ENCODE measurements around the gene OSBP2. TPM values are rescaled to one million over a fixed set of nuclear protein-coding genes. Genes with fewer than 3 reads are reported as not detected.
A peak's percentile ranks its signal among the peaks of the same experiment; 100 is the strongest.

The OSBP2 gene
- total RNA-seq, 2 donors from 2014 or later: 3.1 to 16.7 TPM

DNA sequence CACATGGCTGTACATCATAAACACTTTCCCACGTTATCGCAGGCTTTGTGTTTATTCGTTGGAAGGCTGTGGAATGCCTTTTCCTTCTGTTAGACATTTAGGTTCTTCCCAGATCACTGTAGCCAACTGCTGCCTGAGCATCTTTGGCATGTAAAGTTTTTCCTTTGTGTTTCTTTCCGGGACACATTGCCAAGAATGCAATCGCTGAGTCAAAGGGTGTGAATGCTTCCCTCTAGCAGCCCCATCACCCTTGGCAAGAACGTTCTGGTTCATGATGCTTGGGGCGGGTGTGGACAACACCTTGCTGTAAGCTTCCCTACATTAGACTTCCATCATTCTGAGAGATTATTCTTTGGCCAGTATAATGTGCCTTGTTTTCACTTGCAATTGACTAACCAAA, 136.2 kb downstream of the OSBP2 start:
- H3K4me3 Mint-ChIP-seq: no peak overlapping the region
- H3K27me3 Mint-ChIP-seq: peaks cover 4% of the 10 kb centered on the region
- H3K4me1 Mint-ChIP-seq: no peaks in the 10 kb centered on the region
- H3K36me3 Mint-ChIP-seq (ENCODE audit: low read depth): no peaks in the 10 kb centered on the region
- no peak for ATAC-seq (replicated peaks)
- H3K9me3 Mint-ChIP-seq: no peaks in the 10 kb centered on the region
- H3K27ac Mint-ChIP-seq: no peak overlapping the region

DNA sequence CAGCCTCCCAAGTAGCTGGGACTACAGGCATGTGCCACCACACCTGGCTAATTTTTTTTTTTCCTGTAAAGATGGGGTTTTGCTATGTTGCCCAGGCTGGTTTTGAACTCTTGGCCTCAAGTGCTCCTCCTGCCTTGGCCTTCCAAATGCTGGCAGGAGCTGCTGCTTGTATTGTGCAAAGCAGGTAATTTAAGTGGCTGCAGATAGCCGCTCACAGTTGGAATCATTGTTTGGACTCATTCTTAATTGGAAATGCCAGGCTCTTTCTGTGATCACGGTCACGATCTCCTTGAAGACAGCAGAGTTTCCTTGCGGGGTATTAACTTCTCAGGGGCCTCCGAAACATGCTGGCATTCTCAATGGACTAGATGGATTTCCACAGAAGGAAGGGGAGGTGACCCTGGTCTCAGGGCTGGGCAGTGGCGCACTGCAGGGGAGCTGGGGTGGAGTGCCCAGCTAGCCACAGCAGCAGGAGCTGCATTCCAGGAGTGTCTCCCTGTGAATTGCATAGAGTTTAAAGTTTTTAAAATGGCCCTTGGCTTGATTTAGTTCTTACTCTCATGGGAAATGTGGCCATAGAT, 137.8 kb downstream of the OSBP2 start:
- no peak for ATAC-seq (replicated peaks)
- Mint-ChIP-seq H3K27me3 (peaks cover 10% of the 10 kb centered on the region), H3K27ac (no peak overlapping the region), H3K4me1 (no peaks in the 10 kb centered on the region), H3K4me3 (no peak overlapping the region), H3K9me3 (no peaks in the 10 kb centered on the region), H3K36me3 (ENCODE audit: low read depth) (no peaks in the 10 kb centered on the region)

DNA sequence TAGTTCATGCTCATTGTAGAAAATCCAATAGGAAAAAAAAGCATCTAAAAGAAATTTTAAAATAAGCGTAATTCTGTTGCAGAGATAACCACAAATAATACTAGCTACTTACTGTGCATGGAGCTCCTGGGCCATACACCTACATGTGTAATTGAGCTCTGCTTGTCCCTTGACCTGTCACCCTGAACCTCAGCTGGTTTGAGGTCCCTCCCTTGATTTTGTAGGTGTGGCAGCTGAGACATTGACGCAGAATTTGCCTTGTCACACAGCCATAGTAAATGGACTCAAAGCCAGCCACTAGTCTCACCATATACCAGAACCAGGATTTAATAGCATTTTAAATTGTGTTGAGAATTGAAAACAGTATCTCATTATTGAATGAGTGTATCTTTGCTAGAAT, 138.6 kb downstream of the OSBP2 start:
- Mint-ChIP-seq H3K27ac (no peak overlapping the region), H3K9me3 (no peaks in the 10 kb centered on the region), H3K4me3 (no peak overlapping the region), H3K36me3 (ENCODE audit: low read depth) (no peaks in the 10 kb centered on the region), H3K4me1 (no peaks in the 10 kb centered on the region), H3K27me3 (peaks cover 10% of the 10 kb centered on the region)
- ATAC-seq (replicated peaks): no peak

DNA sequence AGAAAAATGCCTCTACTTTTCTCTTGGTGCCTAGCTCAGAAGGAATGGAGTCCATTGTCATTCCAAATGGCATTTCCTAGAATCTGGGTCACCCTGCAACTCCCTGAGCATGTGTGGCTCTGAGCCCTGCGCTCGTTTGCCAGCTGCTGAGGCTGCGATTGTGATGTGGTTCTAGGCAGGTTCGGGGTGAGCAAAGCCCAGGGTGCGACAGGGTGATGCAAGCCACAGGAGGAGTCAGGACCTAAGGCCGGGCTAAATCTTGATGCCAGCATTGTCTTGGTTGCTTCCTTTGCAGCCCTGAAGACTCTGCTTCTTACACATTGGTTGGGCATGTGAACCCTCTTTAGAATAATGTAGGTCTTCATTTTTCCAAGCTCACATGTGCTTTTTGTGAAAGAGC, 142.9 kb downstream of the OSBP2 start:
- H3K4me1 Mint-ChIP-seq: no peaks in the 10 kb centered on the region
- no peak overlapping the region for H3K4me3 Mint-ChIP-seq
- peaks cover 10% of the 10 kb centered on the region for H3K27me3 Mint-ChIP-seq
- H3K27ac Mint-ChIP-seq: no peak overlapping the region
- no peaks in the 10 kb centered on the region for H3K36me3 Mint-ChIP-seq (ENCODE audit: low read depth)
- ATAC-seq (replicated peaks): no peak
- H3K9me3 Mint-ChIP-seq: no peaks in the 10 kb centered on the region

DNA sequence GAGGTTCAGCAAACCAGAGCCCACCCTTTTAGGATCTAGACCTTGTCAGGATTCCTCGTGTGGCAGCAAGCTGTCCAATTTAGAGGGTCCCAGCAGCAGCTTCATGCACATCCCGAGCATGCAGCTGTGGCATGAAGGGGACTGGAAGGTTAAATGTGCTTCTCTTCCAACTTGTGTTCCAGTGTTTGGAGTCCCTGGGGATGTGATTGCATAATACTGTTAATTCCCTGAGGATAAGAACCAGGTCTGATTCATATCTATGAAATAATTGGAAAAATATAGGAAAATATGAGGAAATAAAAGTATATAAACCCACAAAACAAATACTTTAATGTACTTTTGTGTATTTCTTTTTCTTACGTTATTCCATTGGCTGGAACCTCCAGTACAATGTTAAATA, 143.4 kb downstream of the OSBP2 start:
- Mint-ChIP-seq H3K27me3 (peaks cover 10% of the 10 kb centered on the region), H3K4me3 (no peak overlapping the region), H3K27ac (no peak overlapping the region), H3K4me1 (no peaks in the 10 kb centered on the region), H3K36me3 (ENCODE audit: low read depth) (no peaks in the 10 kb centered on the region), H3K9me3 (no peaks in the 10 kb centered on the region)
- no peak for ATAC-seq (replicated peaks)

DNA sequence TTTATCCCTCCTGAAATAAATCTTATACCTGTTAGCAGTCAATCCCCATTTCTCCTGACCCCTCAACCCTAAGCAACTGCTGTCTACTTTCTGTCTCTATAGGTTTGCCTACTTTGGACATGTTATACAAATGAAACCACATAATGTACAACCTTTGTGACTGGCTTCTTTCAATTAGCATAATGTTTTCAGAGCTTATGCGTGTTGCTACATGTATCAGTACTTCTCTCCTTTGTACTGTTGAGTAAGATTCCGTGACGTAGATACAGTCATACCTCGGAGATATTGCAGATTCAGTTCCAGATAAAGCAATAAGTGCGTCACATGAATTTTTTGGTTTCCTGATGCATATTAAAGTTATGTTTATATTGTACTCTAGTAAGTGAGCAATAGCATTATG, 146.6 kb downstream of the OSBP2 start:
- peaks cover 4% of the 10 kb centered on the region for H3K27me3 Mint-ChIP-seq
- peak; percentile 59 for ATAC-seq (replicated peaks)
- H3K9me3 Mint-ChIP-seq: no peaks in the 10 kb centered on the region
- H3K27ac Mint-ChIP-seq: no peak overlapping the region
- no peaks in the 10 kb centered on the region for H3K36me3 Mint-ChIP-seq (ENCODE audit: low read depth)
- no peaks in the 10 kb centered on the region for H3K4me1 Mint-ChIP-seq
- no peak overlapping the region for H3K4me3 Mint-ChIP-seq

DNA sequence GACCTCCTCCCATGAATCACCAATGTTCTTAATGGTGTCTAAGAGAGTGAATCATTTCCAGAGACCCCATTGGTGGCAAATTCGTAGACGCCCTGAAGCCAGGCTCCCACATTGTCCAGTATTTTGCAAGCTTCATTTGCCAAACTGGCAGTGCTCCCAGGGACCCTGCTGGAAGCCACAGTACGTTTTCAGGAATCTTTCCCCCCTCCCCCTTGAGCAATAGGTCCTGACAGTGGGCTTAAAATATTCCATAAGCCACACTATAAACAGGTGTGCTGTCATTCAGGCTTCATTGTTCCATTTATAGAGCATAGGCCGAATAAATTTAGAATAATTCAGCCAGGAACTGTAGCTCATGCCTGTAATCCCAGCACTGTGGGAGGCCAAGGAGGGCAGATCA, 148.6 kb downstream of the OSBP2 start:
- no peaks in the 10 kb centered on the region for H3K36me3 Mint-ChIP-seq (ENCODE audit: low read depth)
- no peak for ATAC-seq (replicated peaks)
- H3K27ac Mint-ChIP-seq: no peak overlapping the region
- no peaks in the 10 kb centered on the region for H3K27me3 Mint-ChIP-seq
- no peak overlapping the region for H3K4me3 Mint-ChIP-seq
- no peaks in the 10 kb centered on the region for H3K9me3 Mint-ChIP-seq
- no peaks in the 10 kb centered on the region for H3K4me1 Mint-ChIP-seq

DNA sequence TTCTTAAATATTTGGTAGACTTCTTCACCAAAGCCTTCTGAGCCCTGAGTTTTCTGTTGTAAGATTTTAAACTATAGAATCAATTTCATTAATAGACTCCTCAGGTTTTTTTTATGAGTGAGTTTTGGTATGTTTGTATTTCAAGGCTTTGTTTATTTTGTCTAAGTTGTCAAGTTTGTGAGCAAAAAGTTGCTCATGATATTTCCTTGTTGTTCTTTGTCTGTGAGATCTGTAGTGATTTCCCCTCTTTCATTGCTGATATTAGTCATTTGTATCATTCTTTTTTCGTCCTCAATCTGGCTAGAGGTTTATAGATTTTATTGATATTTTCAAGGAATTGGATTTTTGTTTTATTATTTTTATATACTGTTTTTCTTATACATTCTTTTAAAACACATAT, 152.9 kb downstream of the OSBP2 start:
- no peaks in the 10 kb centered on the region for H3K36me3 Mint-ChIP-seq (ENCODE audit: low read depth)
- no peaks in the 10 kb centered on the region for H3K9me3 Mint-ChIP-seq
- ATAC-seq (replicated peaks): no peak
- peaks cover 3% of the 10 kb centered on the region for H3K27me3 Mint-ChIP-seq
- H3K27ac Mint-ChIP-seq: no peak overlapping the region
- no peaks in the 10 kb centered on the region for H3K4me1 Mint-ChIP-seq
- no peak overlapping the region for H3K4me3 Mint-ChIP-seq

DNA sequence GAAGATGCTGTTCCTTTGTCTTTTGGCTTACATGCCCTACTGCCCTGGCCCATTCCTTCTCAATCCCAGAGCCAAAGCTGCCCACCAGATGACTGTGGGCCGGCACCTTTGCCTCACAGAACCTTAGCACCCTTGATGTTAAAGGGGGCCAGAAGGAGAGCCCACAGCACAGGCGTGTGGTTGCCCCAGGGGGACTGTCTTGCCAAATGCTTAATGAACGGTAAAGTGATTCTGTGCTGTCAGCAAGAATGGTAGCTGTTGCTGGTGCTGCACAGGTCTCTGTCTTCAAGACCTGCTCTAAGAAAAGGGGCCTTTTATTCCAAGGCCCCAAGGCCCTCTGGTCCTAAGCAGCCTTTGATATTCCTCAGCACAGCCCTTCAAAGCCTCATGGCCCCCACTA, 160.6 kb downstream of the OSBP2 start:
- Mint-ChIP-seq H3K27ac (no peak overlapping the region), H3K9me3 (no peaks in the 10 kb centered on the region), H3K4me3 (no peak overlapping the region), H3K27me3 (peaks cover 3% of the 10 kb centered on the region), H3K36me3 (ENCODE audit: low read depth) (no peaks in the 10 kb centered on the region), H3K4me1 (no peaks in the 10 kb centered on the region)
- ATAC-seq (replicated peaks): no peak

DNA sequence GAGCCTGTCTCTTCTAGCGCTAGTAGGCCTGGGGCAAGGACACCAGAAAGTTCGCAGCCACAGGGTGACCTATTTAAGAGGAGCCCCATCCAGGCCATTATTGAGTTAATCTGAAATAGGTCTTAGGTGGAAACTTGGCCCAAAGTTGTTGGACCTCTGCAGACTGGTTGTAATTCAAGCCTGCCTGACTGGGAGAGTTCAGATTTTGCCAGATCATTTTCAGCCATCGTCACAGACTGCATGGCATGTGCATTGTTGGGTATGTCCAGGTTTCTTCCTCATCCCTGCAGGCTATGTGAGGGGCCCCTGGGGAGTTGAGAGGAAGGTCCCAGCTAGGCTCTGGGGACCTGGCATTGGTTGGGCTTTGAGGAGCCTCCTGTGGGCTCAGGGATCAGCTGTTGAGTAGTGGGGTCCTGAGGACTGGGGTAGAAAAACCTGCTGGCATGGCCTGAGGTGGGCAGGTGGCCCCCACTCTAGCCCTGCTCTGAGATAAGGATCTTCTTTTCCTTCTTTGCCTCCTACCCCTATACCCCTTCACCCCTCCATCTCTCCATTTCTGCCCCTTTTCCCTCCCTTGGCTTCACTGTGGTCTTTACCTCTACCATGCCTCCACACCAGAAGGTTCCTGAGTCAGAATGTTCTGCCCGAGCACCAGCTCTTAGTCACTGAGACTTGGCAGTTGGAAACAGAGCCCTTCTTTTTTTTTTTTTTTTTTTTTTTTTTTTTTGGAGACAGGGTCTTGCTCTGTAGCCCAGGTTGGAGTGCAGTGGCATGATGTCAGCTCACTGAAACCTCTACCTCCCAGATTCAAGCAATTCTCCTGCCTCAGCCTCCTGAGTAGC, 161.2 kb downstream of the OSBP2 start:
- Mint-ChIP-seq H3K4me3 (no peak overlapping the region), H3K27me3 (peaks cover 3% of the 10 kb centered on the region), H3K9me3 (no peaks in the 10 kb centered on the region), H3K36me3 (ENCODE audit: low read depth) (no peaks in the 10 kb centered on the region), H3K4me1 (no peaks in the 10 kb centered on the region), H3K27ac (no peak overlapping the region)
- ATAC-seq (replicated peaks): no peak

DNA sequence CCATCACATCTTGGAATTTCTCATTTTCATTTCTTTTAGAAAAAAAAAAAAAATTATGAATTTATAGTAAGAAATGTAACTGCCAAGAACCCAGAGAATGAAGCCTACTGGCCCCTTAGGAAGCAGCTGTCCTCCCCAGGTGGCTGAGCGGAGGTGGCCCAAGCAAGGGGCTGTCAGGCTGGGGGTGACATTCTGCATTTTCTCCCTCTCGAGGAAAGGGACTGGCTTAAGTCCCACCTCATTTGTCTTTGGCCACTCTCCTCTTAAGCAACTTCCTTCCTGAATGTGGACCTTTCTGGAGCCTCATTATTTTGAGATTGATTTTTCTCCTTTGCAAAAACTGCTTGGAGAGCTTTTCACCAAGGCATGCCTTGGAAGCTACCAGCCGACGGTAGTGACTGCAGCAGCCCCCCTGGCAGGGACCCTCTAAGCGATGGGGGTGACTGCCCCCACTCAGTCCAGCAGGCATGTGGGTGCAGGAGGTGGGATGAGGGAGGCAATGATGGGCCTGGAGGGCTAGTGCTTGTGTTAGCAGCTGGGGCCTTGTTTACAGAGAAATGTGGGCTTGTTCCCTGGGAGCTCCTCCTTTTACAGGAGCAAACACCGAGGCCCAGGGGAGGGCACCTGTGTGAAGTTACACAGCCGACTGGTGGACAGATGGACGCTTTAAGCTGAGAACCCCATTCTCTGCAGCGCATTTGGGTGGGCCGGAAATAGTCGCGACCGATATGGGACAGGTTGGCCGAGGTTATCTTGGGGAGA, 162.2 kb downstream of the OSBP2 start:
- H3K36me3 Mint-ChIP-seq (ENCODE audit: low read depth): no peaks in the 10 kb centered on the region
- no peaks in the 10 kb centered on the region for H3K4me1 Mint-ChIP-seq
- ATAC-seq (replicated peaks): no peak
- H3K9me3 Mint-ChIP-seq: no peaks in the 10 kb centered on the region
- H3K27me3 Mint-ChIP-seq: peaks cover 3% of the 10 kb centered on the region
- H3K4me3 Mint-ChIP-seq: no peak overlapping the region
- no peak overlapping the region for H3K27ac Mint-ChIP-seq

DNA sequence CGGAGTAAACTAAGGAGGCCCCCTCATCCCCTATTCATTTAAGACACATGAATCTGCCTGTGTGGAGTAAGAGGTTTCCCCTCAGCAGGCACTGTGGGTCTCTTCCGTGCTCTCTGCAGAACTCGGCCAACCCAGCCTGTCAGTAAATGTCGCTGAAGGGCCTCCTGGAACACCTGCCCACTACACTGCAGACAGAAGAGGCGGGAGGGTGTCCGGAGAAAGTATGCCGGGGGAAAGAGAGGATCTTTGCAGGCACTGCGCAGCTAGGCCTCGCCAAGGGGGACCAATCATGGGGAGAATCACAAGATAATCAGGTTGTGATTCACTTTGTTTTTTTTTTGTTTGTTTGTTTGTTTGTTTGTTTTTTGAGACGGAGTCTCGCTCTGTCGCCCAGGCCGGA, 163.1 kb downstream of the OSBP2 start:
- H3K36me3 Mint-ChIP-seq (ENCODE audit: low read depth): no peaks in the 10 kb centered on the region
- no peaks in the 10 kb centered on the region for H3K9me3 Mint-ChIP-seq
- H3K4me3 Mint-ChIP-seq: no peak overlapping the region
- peaks cover 3% of the 10 kb centered on the region for H3K27me3 Mint-ChIP-seq
- H3K4me1 Mint-ChIP-seq: no peaks in the 10 kb centered on the region
- ATAC-seq (replicated peaks): no peak
- H3K27ac Mint-ChIP-seq: no peak overlapping the region

DNA sequence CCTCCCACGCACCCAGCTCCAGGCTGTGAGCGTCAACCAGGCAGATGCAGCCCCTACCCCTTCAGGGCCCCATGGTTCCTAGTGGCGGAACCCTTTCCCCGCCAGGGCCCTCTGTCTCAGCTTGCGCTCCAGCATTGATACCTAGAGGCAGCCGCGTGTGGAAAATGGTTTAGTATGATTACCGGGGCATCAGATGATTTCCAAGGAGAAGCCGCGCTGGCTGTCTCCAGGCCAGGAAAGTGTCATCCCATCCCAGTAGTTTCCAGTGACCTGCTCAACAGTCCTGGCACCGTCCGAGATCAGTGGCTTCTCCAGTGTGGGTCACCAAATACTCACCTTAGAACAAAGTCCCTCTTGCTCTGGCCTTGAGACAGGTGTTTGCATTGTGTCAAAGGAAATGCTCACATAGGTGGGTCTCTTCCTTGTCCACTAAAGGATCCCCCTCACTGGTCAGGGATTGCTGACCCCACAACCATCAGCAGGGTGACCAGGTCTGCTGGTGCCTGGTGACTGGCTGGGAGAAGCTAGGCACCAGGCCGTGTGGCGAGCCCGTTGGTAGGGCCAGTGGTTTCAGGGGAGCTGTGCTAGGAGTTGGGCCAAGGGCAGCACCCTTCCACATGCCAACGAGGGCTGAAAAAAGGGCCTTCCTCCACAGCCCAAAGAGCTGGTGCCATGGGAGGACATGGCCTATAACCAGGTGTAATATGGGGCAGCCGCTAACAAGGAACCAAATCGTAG, 164.5 kb downstream of the OSBP2 start:
- no peaks in the 10 kb centered on the region for H3K9me3 Mint-ChIP-seq
- no peak overlapping the region for H3K4me3 Mint-ChIP-seq
- no peak overlapping the region for H3K27ac Mint-ChIP-seq
- no peaks in the 10 kb centered on the region for H3K36me3 Mint-ChIP-seq (ENCODE audit: low read depth)
- ATAC-seq (replicated peaks): no peak
- no peaks in the 10 kb centered on the region for H3K4me1 Mint-ChIP-seq
- H3K27me3 Mint-ChIP-seq: peaks cover 3% of the 10 kb centered on the region

DNA sequence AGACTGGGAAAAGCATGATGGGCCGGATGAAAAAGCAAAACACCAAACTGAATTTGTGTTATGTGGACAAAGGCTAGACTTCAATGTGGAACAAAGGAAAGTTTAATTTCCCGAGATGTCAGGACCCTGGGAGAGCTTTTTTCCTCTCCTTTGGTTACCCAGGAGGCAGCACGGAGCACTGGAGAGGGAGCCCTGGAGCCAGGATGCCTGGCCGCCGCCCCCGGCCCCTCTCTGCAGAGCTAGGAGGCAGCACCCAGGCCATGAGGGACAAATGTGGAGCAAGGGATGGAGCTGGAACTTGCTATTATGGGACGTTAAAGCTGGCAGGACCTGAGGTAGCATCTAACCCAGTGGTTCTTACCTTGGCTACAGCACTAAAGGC, 165.0 kb downstream of the OSBP2 start:
- ATAC-seq (replicated peaks): no peak
- no peak overlapping the region for H3K4me3 Mint-ChIP-seq
- H3K27ac Mint-ChIP-seq: no peak overlapping the region
- H3K4me1 Mint-ChIP-seq: no peaks in the 10 kb centered on the region
- H3K9me3 Mint-ChIP-seq: no peaks in the 10 kb centered on the region
- no peaks in the 10 kb centered on the region for H3K36me3 Mint-ChIP-seq (ENCODE audit: low read depth)
- H3K27me3 Mint-ChIP-seq: peaks cover under 1% of the 10 kb centered on the region
